ENCODE measurements around the gene TMEM40.
A peak's percentile ranks its signal among the peaks of the same experiment; 100 is the strongest.

TMEM40 gene

DNA sequence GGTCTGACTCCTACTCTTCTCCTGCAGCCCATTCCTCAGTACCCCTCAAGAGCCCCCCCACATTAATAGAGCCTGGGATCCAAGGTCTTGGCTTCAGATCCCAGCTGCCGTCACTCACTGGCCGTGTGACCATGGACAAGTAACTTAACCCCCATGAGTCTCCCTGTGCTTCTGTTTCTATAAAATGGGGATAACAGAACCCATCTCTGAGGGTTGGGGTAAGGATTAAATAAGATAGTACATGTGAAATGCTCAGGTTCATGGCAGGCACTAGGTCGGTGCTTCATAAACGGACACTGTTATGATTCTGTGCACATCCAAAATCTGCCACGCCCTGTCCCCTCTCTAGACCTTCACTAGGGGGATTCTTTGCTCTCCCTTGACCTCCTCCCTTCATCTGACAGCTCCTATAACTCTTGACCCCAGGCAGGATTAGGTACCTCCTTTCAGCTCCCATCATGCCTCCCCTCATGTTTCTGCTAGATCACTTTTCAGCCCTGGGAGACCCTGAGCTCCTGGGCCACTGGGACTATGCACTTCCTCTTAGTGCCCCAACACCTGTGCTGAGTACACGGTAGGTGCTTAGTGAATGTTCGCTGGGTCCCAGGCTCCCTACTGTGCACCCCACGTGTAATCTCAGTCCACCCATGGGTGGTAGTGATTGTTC, 39.0 kb upstream of the TMEM40 start:
- Histone ChIP-seq H3K27ac (replicated peaks; ENCODE audit: low read length) (no peak overlapping the region), H3K9ac (ENCODE audit: low read depth, low read length, poor library complexity) (no peak overlapping the region), H4K91ac (ENCODE audit: low read depth, low read length, poor library complexity) (no peak overlapping the region), H2BK15ac (ENCODE audit: low read length) (no peak overlapping the region), H2AK5ac (ENCODE audit: low read depth, low read length) (peak overlapping the region; percentile 4), H3K9me3 (replicated peaks in 1 of 2; ENCODE audit: control insufficient read depth in 2 of 2, insufficient read depth in 1 of 2, low read depth in 1 of 2, low read length in 2 of 2) (peaks cover 0 to 1% of the 10 kb centered on the region in 2 donors), H3K27me3 (ENCODE audit: control insufficient read depth in 3 of 3, insufficient read depth in 3 of 3, low read depth in 1 of 3, low read length in 3 of 3) (peaks cover 0 to 6% (median 0%) of the 10 kb centered on the region in 3 experiments), H3K4me2 (ENCODE audit: insufficient read depth, low read length, poor library complexity, severe bottlenecking) (no peak overlapping the region), H3K4me3 (ENCODE audit: low read length in 2 of 2) (peak overlapping the region in 1 of 2 donors; percentile 24), H3K36me3 (replicated peaks in 1 of 2; ENCODE audit: control insufficient read depth in 2 of 2, insufficient read depth in 2 of 2, low read length in 2 of 2) (no peaks in the 10 kb centered on the region), H2BK12ac (ENCODE audit: low read length) (no peak overlapping the region), H3K4ac (ENCODE audit: low read length) (no peak overlapping the region), H3K79me1 (ENCODE audit: low read depth, low read length) (no peaks in the 10 kb centered on the region), H3K18ac (ENCODE audit: low read length) (peak overlapping the region; percentile 8), H2BK120ac (ENCODE audit: low read depth, low read length) (no peak overlapping the region), H3K4me1 (ENCODE audit: control insufficient read depth in 2 of 2, insufficient read depth in 1 of 2, low read depth in 1 of 2, low read length in 2 of 2) (peaks cover 0 to 3% of the 10 kb centered on the region in 2 donors), H4K8ac (ENCODE audit: low read depth, low read length) (no peak overlapping the region), H3K23ac (ENCODE audit: low read depth, low read length, poor library complexity) (no peak overlapping the region), H2BK5ac (ENCODE audit: low read length) (no peak overlapping the region), H3K14ac (ENCODE audit: low read length) (no peak overlapping the region), H2AFZ (ENCODE audit: low read length) (no peak overlapping the region)
- WGBS, 2 donors (ENCODE audit: extremely low coverage in 2 of 2, insufficient read length in 2 of 2, insufficient replicate concordance in 1 of 2), result no CpG with 5 or more reads among the region's 8 CpGs
- no peak for DNase-seq (ENCODE audit: low spot score)

- Histone ChIP-seq H3K18ac (ENCODE audit: low read length) (peak overlapping the region; percentile 83), H2AFZ (ENCODE audit: low read length) (peak overlapping the region; percentile 96), H3K23ac (ENCODE audit: low read depth, low read length, poor library complexity) (no peak overlapping the region), H3K4ac (ENCODE audit: low read length) (no peak overlapping the region), H2BK12ac (ENCODE audit: low read length) (peak overlapping the region; percentile 41), H3K14ac (ENCODE audit: low read length) (peak overlapping the region; percentile 47), H3K4me3 (ENCODE audit: low read length in 2 of 2) (peak overlapping the region in 1 of 2 donors; percentile 50), H3K27me3 (ENCODE audit: control insufficient read depth in 3 of 3, insufficient read depth in 3 of 3, low read depth in 1 of 3, low read length in 3 of 3) (peaks cover 0 to 6% (median 0%) of the 10 kb centered on the region in 3 experiments), H3K4me1 (ENCODE audit: control insufficient read depth in 2 of 2, insufficient read depth in 1 of 2, low read depth in 1 of 2, low read length in 2 of 2) (peaks cover 0 to 3% of the 10 kb centered on the region in 2 donors), H2BK15ac (ENCODE audit: low read length) (no peak overlapping the region), H3K36me3 (replicated peaks in 1 of 2; ENCODE audit: control insufficient read depth in 2 of 2, insufficient read depth in 2 of 2, low read length in 2 of 2) (no peaks in the 10 kb centered on the region), H4K91ac (ENCODE audit: low read depth, low read length, poor library complexity) (no peak overlapping the region), H3K27ac (replicated peaks; ENCODE audit: low read length) (no peak overlapping the region), H3K79me1 (ENCODE audit: low read depth, low read length) (no peaks in the 10 kb centered on the region), H3K4me2 (ENCODE audit: insufficient read depth, low read length, poor library complexity, severe bottlenecking) (peak overlapping the region; percentile 86), H3K9ac (ENCODE audit: low read depth, low read length, poor library complexity) (no peak overlapping the region), H2BK5ac (ENCODE audit: low read length) (peak overlapping the region; percentile 22), H3K9me3 (replicated peaks in 1 of 2; ENCODE audit: control insufficient read depth in 2 of 2, insufficient read depth in 1 of 2, low read depth in 1 of 2, low read length in 2 of 2) (peaks cover 0 to 1% of the 10 kb centered on the region in 2 donors), H2AK5ac (ENCODE audit: low read depth, low read length) (peak overlapping the region; percentile 75), H2BK120ac (ENCODE audit: low read depth, low read length) (no peak overlapping the region), H4K8ac (ENCODE audit: low read depth, low read length) (no peak overlapping the region)
- no peak for DNase-seq (ENCODE audit: low spot score)
- no CpG with 5 or more reads among the region's 17 CpGs for WGBS, 2 donors (ENCODE audit: extremely low coverage in 2 of 2, insufficient read length in 2 of 2, insufficient replicate concordance in 1 of 2)
Observed at GRCh38 chr3:12797124-12797891, 38.2 kb upstream of the TMEM40 start.

DNA sequence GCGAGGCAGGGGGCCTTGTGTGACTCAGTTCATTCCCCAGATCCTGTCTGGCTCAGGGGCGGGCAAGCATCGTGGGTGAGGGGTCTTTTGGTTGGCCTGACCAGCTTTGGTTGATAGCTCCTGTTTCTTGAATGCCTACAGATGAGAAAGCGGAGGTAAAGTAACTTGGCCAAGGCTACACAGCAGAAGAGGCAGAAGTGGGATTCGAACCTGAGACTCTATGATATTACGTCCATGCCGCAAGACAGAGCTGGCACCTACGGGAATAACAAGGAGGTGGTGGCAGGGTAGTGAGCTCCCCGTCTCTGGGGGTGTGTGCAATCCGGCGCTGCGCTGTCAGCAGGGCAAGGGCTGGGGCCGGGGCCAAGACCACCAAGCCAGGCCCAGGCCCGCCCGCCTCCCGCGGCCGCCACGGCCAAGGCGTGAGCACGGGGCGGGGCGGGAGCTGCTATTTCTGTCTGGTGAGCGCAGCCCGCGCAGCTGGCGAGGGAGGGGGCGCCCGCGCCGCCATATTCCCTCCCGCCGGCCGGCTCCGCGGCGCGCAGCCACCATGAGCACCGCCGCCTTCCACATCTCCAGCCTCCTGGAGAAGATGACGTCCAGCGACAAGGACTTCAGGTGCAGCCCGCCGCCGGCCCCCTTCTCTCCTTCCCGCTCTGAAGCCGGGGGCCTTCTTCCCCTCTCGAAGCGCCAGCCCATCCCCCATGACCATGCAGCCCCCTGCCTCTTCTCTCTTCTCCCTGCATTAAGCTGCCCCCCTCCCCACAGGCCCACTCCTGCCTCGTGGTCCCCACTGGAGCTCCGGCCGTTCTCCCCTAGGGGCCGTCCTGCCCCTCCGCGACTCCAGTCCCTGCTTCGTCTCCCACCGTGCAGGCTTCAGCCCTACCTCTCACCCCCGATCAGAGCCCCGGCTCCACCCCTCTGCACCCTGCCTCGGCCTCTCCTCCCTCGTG, 37.4 kb upstream of the TMEM40 start, which contains the start of gene CAND2:
TSS of gene CAND2 (plus strand) at position 510 of the 953 bp plus-strand sequence. CDS start at position 551, 41 bp downstream.
- H2AFZ ChIP-seq (ENCODE audit: low read length), result peak within 1 kb of the TSS; percentile 96
- peak within 1 kb of the TSS; percentile 86 for H3K4me2 ChIP-seq (ENCODE audit: insufficient read depth, low read length, poor library complexity, severe bottlenecking)
- peaks cover 0 to 1% of the 10 kb centered on the region in 2 donors for H3K9me3 ChIP-seq (replicated peaks in 1 of 2; ENCODE audit: control insufficient read depth in 2 of 2, insufficient read depth in 1 of 2, low read depth in 1 of 2, low read length in 2 of 2)
- DNase-seq (ENCODE audit: low spot score), result peak; percentile 38
- peak within 1 kb of the TSS; percentile 83 for H3K9ac ChIP-seq (ENCODE audit: low read depth, low read length, poor library complexity)
- peaks cover 0 to 6% (median 0%) of the 10 kb centered on the region in 3 experiments for H3K27me3 ChIP-seq (ENCODE audit: control insufficient read depth in 3 of 3, insufficient read depth in 3 of 3, low read depth in 1 of 3, low read length in 3 of 3)
- H3K27ac ChIP-seq (replicated peaks; ENCODE audit: low read length), result no peak within 1 kb of the TSS
- H3K4ac ChIP-seq (ENCODE audit: low read length), result peak within 1 kb of the TSS; percentile 76
- peak within 1 kb of the TSS; percentile 71 for H3K14ac ChIP-seq (ENCODE audit: low read length)
- H3K18ac ChIP-seq (ENCODE audit: low read length), result peak within 1 kb of the TSS; percentile 99
- peak within 1 kb of the TSS; percentile 75 for H2AK5ac ChIP-seq (ENCODE audit: low read depth, low read length)
- peak within 1 kb of the TSS; percentile 50 to 82 for H3K4me3 ChIP-seq (ENCODE audit: low read length in 2 of 2)
- peak within 1 kb of the TSS; percentile 94 for H2BK12ac ChIP-seq (ENCODE audit: low read length)
- H2BK5ac ChIP-seq (ENCODE audit: low read length), result peak within 1 kb of the TSS; percentile 22
- H3K23ac ChIP-seq (ENCODE audit: low read depth, low read length, poor library complexity), result peak within 1 kb of the TSS; percentile 89
- H2BK15ac ChIP-seq (ENCODE audit: low read length), result peak within 1 kb of the TSS; percentile 99
- H3K36me3 ChIP-seq (replicated peaks in 1 of 2; ENCODE audit: control insufficient read depth in 2 of 2, insufficient read depth in 2 of 2, low read length in 2 of 2), result no peaks in the 10 kb centered on the region
- no peaks in the 10 kb centered on the region for H3K79me1 ChIP-seq (ENCODE audit: low read depth, low read length)
- no peak within 1 kb of the TSS for H4K91ac ChIP-seq (ENCODE audit: low read depth, low read length, poor library complexity)
- no peak within 1 kb of the TSS for H2BK120ac ChIP-seq (ENCODE audit: low read depth, low read length)
- H4K8ac ChIP-seq (ENCODE audit: low read depth, low read length), result no peak within 1 kb of the TSS
- peaks cover 0 to 3% of the 10 kb centered on the region in 2 donors for H3K4me1 ChIP-seq (ENCODE audit: control insufficient read depth in 2 of 2, insufficient read depth in 1 of 2, low read depth in 1 of 2, low read length in 2 of 2)
- WGBS, 2 donors (ENCODE audit: extremely low coverage in 2 of 2, insufficient read length in 2 of 2, insufficient replicate concordance in 1 of 2), result no CpG with 5 or more reads among the region's 61 CpGs
